H1 (cell line): ENCODE measurements around the gene TRIM56.

Experiments used
- CTCF ChIP-seq, 3 experiments: IDR thresholded peaks; 1 replicate in 2 of 3; 2 replicates in 1 of 3; pipeline versions ENCODE4 v1.5.1 to v1.6.1; 2011; ENCODE audit warnings: low read length in 3 of 3, mild to moderate bottlenecking in 3 of 3, inconsistent platforms in 2 of 3, low read depth in 1 of 3, moderate library complexity in 1 of 3; ENCODE audit not compliant: insufficient read depth in 1 of 3; ENCODE audit errors: control extremely low read depth in 1 of 3
- EP300 ChIP-seq, 2 experiments: IDR thresholded peaks; 1 replicate in 1 of 2; 2 replicates in 1 of 2; pipeline ENCODE4 v1.6.1; 2011 to 2012; ENCODE audit warnings: low read depth in 2 of 2, low read length in 2 of 2, mild to moderate bottlenecking in 2 of 2, borderline replicate concordance in 1 of 2, inconsistent platforms in 1 of 2, moderate library complexity in 1 of 2
- NRF1 ChIP-seq: IDR thresholded peaks from 2 replicates; pipeline ENCODE4 v1.6.1; 2011; ENCODE audit warnings: mild to moderate bottlenecking, low read depth, low read length, improper control_type of control experiment
- POLR2A ChIP-seq, 2 experiments: IDR thresholded peaks; 1 replicate in 1 of 2; 2 replicates in 1 of 2; pipeline ENCODE4 v1.6.1; 2011; ENCODE audit warnings: low read depth in 2 of 2, low read length in 2 of 2, mild to moderate bottlenecking in 2 of 2; ENCODE audit errors: control extremely low read depth in 1 of 2
- POLR2AphosphoS5 ChIP-seq: IDR thresholded peaks from 2 replicates; pipeline ENCODE4 v1.6.1; 2011; ENCODE audit warnings: low read depth, low read length
- YY1 ChIP-seq: IDR thresholded peaks from 2 replicates; pipeline ENCODE4 v1.6.1; 2011; ENCODE audit warnings: low read depth, mild to moderate bottlenecking, low read length

GRCh38 chr7:101106386-101106785 lies 21.1 kb downstream of the TRIM56 start:
- TF ChIP-seq POLR2AphosphoS5 (no peak), YY1 (no peak), NRF1 (no peak), CTCF (IDR thresholded peaks at IDR 0.05; ENCODE audit: control extremely low read depth in 1 of 3, insufficient read depth in 1 of 3, low read depth in 1 of 3, low read length in 3 of 3) (no peak), EP300 (IDR thresholded peaks at IDR 0.05; ENCODE audit: borderline replicate concordance in 1 of 2, low read depth in 2 of 2, low read length in 2 of 2) (no peak), POLR2A (IDR thresholded peaks at IDR 0.05; ENCODE audit: control extremely low read depth in 1 of 2, low read depth in 2 of 2, low read length in 2 of 2) (no peak)
